GM18861 (cell line): Measurements from ENCODE around the gene SLC38A3.

Experiments used
- ATAC-seq: cut with Tn5 transposase; IDR thresholded peaks from one replicate; pipeline ENCODE4 v1.9.1; 2021; ENCODE audit not compliant: unreplicated experiment

The SLC38A3 gene

GRCh38 chr3:50168791-50169190, 36.3 kb upstream of the SLC38A3 start:
- no peak for ATAC-seq

DNA sequence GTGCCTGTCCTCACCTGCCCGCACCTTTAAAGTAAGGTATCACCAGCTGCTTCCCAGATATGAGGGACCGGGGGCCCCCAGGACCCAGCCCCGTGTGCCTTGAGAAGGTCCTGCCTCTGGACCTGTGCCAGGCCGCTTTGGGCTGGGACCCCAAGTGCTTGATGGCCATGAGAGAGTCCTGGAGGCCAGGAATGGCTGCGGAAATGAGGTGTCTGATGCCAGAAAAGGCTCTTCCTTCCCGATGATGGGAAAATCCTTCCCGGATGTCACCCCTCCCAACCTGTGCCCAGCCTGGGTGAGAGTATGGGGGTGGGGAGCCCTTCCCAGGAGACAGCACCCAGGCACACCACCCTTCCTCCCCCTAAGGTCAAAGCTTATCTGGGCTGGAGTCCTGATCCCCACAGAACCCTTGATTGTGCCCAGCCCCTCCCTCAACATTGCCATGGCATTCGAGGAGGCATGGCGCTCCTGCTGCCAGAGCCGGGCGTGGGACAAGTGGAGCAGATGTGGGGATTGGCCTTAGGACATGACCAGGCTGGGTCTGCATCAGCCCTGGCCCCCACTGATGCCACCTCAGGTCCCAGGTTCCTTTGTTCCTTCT, 35.7 kb upstream of the SLC38A3 start:
- ATAC-seq: no peak

DNA sequence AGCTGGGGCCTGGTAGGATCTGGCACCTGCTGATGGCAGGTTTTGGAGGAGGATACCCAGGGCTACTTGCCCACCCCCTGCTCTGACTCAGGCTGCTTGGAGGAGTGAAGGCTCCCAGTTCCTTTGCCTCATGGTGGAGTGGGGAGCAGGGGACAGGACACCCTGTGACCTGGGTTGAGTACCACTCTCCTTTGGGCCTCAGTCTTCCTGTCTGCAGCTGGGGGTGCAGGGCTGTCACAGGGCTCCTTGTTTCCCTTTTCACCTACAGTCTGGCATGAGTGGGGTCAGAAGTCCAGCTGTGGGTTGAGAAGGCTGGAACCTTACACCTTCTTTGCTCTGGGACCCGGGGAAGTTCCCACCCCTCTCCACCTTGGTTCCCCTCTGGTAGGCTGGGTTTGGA, 35.2 kb upstream of the SLC38A3 start:
- no peak for ATAC-seq

- no peak for ATAC-seq
Observed at GRCh38 chr3:50170689-50171088, 34.4 kb upstream of the SLC38A3 start.

GRCh38 chr3:50171540-50172301, 33.4 kb upstream of the SLC38A3 start:
- ATAC-seq: no peak

DNA sequence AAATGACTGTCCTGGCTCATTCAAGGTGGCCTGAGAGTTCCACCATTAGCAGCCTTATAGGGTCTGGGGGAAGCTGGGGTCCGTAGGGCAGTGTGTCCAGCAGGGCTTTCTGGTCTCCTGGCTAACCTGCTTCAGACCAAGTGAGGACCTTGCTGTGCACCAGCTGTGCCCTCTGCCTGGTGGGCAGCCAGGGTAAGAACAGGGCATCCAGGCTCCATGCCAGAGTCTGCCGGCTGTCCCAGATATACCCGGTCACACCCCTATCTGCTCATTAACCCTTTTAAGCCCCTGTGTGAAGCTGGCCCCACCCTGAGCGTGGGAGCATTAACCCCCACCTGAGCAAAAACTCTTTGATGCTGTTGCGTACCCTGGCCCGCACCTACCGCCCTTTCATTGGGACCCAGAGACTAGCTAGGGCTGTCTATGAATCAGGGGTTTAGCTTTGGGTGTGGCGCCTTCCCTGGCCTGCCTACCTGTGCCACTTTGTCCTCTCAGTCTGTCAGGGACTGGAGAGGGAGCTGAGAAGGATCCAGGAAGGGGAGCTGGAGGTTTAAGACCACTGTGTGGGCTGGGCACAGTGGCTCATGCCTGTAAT, 32.3 kb upstream of the SLC38A3 start:
- no peak for ATAC-seq

GRCh38 chr3:50173685-50174516, 31.2 kb upstream of the SLC38A3 start:
- no peak for ATAC-seq

DNA sequence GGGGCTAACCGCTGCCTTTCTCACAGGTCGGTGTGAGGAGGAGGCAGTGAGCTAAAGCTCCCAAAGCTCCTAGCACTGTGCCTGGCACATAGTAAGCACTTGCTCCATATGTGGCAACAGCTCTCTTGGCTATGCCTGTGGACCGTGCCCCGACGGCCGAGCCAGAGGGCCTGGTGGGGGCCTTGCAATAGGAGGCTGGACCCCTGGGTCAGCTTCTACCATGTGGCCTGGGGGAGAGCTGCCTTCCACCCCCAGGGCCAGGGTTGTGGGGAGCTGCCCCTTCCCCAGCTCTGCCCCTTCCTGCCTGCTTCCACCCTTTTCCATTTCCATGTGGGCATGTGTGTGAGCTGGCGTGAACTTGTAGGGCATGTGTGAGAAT, 30.6 kb upstream of the SLC38A3 start:
- ATAC-seq: no peak

GRCh38 chr3:50174947-50175524, 30.0 kb upstream of the SLC38A3 start:
- no peak for ATAC-seq

DNA sequence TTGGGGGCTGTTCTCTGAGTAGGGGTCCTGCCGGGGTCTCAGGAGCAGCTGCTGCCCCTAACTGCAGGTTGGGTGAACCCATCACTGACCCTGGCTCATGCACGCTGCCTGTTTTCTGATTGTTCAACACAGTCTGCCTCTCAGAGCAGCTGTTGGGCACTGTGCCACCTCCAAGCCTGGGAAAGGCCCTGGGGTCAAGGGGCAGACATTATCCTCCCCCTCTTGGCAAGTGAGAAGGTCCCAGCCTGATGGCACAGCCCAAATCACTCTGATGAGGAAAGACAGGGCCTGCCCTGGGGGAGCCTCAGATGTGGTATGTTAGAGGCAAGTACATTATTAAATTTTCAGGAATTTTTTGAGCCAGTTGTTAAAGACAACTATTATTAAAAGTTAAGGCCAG, 27.7 kb upstream of the SLC38A3 start:
- no peak for ATAC-seq

DNA sequence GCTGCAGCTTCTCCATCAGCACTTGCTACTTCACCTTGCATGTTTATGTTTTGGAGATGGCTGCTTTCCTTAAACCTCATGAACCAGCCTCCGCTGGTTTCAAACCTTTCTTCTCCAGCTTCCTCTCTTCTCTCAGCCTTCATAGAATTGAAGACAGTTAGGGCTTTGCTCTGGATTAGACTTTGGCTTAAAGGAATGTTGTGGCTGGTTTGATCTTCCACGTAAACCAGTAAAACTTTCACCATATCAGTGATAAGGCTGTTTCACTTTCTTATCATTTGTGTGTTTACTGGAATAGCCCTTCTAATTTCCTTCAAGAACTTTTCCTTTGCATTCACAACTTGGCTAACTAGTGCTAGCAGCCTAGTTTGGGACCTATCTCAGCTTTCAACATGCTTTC, 25.4 kb upstream of the SLC38A3 start:
- ATAC-seq: no peak

DNA sequence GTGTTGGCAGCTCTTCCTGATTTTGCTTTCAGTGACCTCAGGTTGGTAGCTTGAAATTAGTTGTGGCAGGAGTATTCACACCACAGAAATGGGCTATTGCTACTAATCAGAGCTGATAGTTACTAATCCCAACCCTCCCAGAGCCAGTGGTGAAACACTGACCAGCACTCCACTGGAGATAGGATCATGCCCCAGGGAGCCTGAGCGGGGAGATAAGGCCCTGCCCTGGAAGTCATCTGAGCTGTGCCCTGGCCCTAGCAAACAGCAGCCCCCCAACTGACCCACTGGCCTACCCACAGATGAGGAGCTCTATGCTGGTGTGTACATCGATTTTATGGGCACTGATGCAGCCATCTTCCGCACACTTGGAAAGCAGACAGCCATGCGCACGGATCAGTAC, 23.1 kb upstream of the SLC38A3 start:
- no peak for ATAC-seq

GRCh38 chr3:50182533-50183099, 22.5 kb upstream of the SLC38A3 start:
- no peak for ATAC-seq

GRCh38 chr3:50183755-50184154, 21.3 kb upstream of the SLC38A3 start:
- no peak for ATAC-seq

DNA sequence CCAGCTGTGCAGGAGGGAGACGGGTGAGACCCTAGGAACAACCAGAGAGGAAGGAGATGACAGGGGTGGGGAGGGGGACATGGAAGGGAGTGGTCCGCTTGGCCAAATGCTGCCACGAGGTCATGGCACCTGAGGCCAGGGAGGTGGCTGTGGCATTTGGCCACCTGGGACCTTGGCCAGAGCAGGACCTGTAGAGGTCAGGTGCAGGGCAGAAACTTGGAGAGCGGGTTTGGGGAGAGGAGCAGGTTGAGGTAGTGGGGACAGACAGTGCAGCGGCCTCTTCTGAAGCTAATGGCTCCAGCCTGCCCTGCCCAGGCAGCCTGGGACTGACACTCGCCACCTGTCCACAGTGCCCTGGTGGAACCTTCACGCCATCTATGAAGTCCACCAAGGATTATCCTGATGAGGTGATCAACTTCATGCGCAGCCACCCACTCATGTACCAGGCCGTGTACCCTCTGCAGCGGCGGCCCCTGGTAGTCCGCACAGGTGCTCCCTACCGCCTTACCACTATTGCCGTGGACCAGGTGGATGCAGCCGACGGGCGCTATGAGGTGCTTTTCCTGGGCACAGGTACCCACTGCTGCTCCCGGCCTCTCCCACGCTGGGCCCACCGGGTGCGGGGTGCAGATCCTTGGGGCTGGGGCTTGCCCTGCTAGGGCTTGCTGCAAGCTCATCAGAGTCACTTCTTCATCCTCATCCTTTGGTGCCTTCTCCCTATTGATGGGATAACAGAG, 20.7 kb upstream of the SLC38A3 start:
- ATAC-seq: no peak

GRCh38 chr3:50185230-50185629, 19.8 kb upstream of the SLC38A3 start:
- ATAC-seq: no peak

DNA sequence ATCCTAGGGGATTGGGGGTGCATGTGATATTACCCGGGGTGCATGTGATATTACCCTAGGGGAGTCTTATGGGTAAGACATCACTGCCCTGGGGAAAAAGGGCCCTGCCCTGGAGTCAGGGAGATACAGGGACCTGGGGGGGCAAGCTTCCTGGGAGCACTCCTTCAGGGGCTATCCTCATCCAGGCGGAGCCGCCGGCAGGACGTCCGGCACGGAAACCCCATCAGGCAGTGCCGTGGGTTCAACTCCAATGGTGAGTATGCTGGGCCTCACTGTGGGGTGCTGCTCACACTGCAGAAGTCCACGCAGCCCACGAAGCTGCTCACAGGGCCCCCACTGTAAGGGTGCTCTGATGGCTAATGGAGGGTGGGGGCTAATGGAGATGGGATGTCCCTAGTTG, 19.0 kb upstream of the SLC38A3 start:
- ATAC-seq: no peak

- ATAC-seq: no peak
Observed at GRCh38 chr3:50187750-50188149, 17.3 kb upstream of the SLC38A3 start.

DNA sequence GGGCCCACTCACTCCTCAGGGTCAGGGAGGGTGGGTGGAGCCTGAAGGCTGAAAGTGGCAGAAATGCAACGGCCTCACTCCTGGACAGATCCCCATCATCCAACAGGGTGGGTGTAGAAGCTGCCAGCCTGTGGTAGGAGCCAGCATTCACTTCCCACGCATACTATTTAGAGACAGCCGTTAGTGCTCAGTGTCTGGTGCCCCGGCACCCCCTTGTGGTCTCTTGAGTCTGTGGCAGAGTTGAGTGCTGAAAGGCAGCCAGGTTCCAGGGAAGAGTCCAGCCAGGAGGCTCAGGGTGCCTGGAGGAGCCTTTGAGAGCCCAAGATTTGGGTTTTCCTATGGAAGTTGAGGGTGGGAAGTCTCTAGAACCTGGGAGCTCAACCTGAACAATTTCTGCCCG, 15.8 kb upstream of the SLC38A3 start:
- no peak for ATAC-seq

DNA sequence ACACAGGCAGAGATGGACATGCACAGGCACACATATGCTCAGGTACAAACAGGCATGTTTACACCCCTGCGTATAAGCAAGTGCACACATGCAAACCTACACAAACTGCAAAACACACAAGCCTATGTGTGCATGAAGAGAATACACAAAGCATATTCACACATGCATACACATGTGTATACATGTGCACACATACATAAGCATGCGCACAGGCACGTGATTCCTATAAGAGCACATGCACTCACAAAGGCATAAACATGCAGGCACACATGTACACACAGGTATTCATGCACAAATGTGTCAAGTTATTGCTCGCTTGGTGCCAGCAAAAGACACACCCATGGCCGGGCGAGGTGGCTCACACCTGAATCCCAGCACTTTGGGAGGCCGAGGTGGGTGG, 15.1 kb upstream of the SLC38A3 start:
- ATAC-seq: no peak
